GM13977 (cell line): ENCODE measurements around the gene NEMP1.
"Not testable (repeated sequence)": the region's sequence is repeated elsewhere in the genome, so short reads cannot be mapped to it uniquely, and the experiment has no call there.

Experiments
- DNase-seq: peaks from one replicate; pipeline ENCODE4 v3.0.0; 2012; ENCODE audit warnings: low spot score
- in situ Hi-C: fragments of 300-500 bp; cut with MboI; formaldehyde crosslinking; loops from one replicate; pipeline ENCODE4 v1.12.0; 2022; ENCODE audit warnings: low sequenced_read_pairs, low pct_unique_long_range_greater_than_20kb, mixed read lengths, inconsistent platforms; ENCODE audit not compliant: unreplicated experiment
- TF ChIP-seq, protein P1 (sequence below): IDR thresholded peaks from 2 replicates; pipeline ENCODE4 v1.5.1; 2012; ENCODE audit warnings: mild to moderate bottlenecking, control low read depth; ENCODE audit not compliant: insufficient read depth; ENCODE audit errors: extremely low read depth, missing control alignments

Gene NEMP1

GRCh38 chr12:57124261-57124877 lies 45.8 kb upstream of the NEMP1 start:
- in situ Hi-C loops = loop anchor here (5.0 kb wide), 1 partner anchor 58 kb away; no protein-coding TSS in a partner anchor
- TF ChIP-seq, protein P1, sequence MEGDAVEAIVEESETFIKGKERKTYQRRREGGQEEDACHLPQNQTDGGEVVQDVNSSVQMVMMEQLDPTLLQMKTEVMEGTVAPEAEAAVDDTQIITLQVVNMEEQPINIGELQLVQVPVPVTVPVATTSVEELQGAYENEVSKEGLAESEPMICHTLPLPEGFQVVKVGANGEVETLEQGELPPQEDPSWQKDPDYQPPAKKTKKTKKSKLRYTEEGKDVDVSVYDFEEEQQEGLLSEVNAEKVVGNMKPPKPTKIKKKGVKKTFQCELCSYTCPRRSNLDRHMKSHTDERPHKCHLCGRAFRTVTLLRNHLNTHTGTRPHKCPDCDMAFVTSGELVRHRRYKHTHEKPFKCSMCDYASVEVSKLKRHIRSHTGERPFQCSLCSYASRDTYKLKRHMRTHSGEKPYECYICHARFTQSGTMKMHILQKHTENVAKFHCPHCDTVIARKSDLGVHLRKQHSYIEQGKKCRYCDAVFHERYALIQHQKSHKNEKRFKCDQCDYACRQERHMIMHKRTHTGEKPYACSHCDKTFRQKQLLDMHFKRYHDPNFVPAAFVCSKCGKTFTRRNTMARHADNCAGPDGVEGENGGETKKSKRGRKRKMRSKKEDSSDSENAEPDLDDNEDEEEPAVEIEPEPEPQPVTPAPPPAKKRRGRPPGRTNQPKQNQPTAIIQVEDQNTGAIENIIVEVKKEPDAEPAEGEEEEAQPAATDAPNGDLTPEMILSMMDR = peak; percentile 93
- peak; percentile 80 for DNase-seq

- in situ Hi-C loops = loop anchor here (5.0 kb wide), 1 partner anchor 58 kb away; no protein-coding TSS in a partner anchor
- DNase-seq = no peak
- TF ChIP-seq, protein P1 = no peak
Measured at GRCh38 chr12:57123813-57124212, 45.2 kb upstream of the NEMP1 start.

DNA sequence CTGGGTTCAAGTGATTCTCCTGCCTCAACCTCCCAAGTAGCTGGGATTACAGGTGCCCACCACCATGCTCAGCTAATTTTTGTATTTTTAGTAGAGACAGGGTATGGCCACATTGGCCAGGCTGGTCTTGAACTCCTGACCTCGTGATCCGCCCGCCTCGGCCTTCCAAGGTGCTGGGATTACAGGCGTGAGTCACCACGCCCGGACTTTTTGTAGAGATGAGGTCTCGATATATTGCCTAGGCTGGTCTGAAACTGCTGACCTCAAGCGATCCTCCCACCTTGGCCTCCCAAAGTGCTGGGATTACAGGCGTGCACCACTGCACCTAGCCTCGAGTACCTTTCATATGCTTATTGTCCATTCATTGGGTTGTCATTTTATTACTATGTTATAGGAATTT lies 42.1 kb upstream of the NEMP1 start:
- in situ Hi-C loops = loop anchor here (5.0 kb wide), 1 partner anchor 62 kb away; no protein-coding TSS in a partner anchor
- not testable (repeated sequence) for DNase-seq

- in situ Hi-C loops = loop anchor here (5.0 to 10.0 kb wide), 2 partner anchors 63 to 365 kb away; partner anchors contain the start of gene PRIM1
- TF ChIP-seq, protein P1 = no peak
- no peak for DNase-seq
Measured at GRCh38 chr12:57119294-57120085, 40.9 kb upstream of the NEMP1 start.

- in situ Hi-C loops = loop anchor here (10.0 kb wide), 1 partner anchor 364 kb away; the partner anchor contains the start of gene PRIM1
- TF ChIP-seq, protein P1 = no peak
- no peak for DNase-seq
Measured at GRCh38 chr12:57118711-57119271, 40.2 kb upstream of the NEMP1 start.

DNA sequence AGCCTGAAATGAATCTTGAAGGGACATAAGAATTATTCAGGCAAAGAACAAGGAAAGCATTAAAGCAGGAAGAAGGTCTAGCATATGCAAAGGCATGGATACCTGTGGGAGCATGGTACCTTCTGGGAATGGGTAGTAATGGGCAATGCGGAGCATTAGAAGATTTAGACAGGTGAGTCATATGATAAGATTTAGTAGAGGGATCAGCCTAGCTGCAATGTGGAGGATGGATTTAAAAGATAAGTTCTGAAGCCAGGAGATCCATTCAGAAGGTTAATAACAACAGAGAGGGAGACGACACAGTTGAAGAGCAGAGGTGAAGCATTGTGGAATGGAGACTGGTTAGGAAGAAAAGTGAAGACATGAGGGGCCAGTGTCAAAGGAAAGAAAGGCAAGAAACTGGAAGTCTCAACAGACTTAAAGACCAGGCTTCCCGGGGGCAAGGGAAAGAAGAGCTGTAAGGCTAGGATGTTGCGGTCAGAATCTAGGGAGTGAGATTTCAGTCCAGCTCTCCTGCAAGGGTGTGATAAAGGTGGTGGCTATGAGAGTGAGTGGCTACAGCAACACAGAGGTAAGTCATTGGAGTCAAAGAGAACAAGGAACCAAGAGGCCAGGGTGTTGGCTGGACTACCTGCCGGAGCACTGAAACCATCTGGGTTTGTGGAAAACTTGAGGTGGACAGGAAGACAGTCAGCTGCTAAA lies 38.1 kb upstream of the NEMP1 start:
- in situ Hi-C loops = loop anchor here (10.0 kb wide), 1 partner anchor 362 kb away; the partner anchor contains the start of gene PRIM1
- TF ChIP-seq, protein P1 = no peak

More for the DNA sequence above, 38.1 kb upstream of the NEMP1 start:
- no peak for DNase-seq
